GM12873 (cell line): Measurements from ENCODE around the gene SYNPO2L.

Experiments used
- TF ChIP-seq, protein P1 (sequence below): IDR thresholded peaks from 2 replicates; pipeline ENCODE4 v1.5.1; 2012; ENCODE audit warnings: low read depth, mild to moderate bottlenecking, moderate library complexity, low read length, control low read depth; ENCODE audit not compliant: insufficient read depth; ENCODE audit errors: missing control alignments

The SYNPO2L gene

DNA sequence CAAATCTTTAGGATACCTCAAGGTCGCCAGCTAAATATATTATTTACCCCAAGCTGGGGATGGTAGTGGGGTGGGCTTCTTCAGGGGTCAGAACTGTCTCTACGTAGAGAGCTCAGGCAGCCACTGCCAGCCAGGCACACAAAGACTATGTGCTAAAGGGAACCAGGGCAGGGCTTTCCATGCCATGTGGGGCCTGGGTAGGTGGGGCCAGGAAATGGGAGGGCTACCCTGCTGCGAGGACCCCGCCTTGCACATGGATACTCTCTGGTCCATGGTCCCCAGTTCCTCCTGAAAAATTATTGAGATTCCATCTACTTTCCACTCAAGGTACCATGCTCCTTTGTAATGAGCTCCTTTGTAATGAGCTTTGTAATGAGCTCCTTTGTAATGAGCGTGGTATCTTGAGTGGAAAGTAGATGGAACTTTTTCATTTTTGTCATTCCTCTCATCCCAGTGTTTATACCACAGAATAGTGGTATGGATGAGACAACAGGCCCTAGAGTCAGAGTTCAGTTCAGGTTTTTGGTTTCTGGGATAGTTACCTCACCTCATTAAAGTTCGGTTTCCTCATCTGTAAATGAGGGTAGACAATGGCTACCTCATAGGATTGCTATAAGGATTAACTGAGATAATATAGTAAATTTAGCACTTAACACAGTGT lies 5.8 kb downstream of the SYNPO2L start:
- TF ChIP-seq, protein P1, sequence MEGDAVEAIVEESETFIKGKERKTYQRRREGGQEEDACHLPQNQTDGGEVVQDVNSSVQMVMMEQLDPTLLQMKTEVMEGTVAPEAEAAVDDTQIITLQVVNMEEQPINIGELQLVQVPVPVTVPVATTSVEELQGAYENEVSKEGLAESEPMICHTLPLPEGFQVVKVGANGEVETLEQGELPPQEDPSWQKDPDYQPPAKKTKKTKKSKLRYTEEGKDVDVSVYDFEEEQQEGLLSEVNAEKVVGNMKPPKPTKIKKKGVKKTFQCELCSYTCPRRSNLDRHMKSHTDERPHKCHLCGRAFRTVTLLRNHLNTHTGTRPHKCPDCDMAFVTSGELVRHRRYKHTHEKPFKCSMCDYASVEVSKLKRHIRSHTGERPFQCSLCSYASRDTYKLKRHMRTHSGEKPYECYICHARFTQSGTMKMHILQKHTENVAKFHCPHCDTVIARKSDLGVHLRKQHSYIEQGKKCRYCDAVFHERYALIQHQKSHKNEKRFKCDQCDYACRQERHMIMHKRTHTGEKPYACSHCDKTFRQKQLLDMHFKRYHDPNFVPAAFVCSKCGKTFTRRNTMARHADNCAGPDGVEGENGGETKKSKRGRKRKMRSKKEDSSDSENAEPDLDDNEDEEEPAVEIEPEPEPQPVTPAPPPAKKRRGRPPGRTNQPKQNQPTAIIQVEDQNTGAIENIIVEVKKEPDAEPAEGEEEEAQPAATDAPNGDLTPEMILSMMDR, result no peak

DNA sequence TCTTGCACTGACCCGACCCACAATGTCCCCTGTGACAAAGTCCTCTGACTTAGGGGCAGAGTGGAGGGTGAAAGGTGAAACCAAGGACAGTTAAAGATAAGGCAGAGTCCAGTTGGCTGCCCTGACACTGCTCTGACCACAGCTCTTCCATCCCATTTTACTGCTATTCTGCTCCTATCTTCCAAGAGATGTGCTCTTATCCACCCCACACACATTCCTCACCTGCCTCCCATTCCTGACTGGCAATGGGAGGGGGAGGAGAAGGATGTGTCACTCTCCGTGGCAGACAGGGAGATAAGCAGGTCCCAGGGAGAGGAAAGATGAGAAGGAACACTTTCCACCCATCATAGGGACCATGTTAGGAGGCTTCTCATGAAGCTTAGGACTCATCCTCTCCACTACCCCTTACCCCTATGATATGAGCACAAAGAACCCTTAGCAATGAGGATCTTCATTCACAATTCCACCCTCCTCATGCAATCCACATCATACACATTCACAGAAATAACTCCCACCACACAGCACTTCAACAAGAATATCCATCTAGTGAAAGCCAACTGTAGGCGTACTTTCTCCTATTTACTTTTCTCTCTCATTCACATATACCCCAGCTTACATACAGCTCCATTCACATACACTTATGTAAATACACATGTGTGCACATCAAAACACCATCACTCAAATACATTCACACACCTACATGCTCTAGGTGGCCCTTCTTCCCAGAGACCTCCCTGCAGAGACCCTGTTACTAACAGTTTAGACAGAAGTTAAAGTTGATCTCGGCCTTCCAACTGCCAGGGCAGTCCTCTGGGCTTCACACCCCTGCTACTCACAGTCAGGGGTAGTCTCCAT lies 6.6 kb downstream of the SYNPO2L start:
- TF ChIP-seq, protein P1, result no peak

DNA sequence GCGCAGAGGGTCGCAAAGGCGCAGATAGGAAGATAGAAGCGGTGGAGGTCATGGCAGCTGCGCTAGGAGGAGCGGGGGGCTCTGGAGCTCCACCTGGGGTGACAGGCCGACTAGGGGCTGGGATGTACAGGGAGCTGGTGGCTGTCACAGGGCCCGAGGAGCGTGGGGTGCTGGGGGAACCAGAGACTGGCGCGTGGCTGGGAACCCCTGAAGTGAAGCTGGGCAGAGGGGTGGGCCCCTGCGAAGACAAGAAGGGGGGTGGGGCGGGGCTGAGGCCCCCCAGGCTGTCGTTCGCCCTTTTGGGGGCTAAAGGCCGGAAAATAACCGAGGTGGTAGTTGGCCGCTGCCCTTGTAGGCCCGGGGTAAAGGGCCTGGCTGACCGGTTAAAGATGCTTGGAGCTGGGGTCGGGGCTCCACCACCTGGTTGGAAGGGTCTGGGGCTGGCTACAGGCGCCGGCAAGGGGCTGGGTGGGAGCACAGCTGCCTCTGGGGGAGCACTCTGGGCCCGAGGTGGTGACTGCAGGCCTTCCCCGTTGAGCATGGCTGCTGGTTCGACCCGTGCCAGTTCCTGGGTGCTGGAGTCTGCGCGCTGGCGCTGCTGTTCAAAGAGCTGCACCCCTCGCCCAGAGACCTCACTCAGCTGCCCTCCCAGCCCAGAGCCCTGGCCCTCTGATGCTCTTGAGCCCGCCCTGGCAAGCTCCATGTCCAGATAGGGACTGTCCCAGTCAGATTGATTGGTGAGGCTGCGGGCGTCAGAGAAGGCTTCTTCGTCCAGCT lies 7.8 kb downstream of the SYNPO2L start:
- TF ChIP-seq, protein P1, result no peak

DNA sequence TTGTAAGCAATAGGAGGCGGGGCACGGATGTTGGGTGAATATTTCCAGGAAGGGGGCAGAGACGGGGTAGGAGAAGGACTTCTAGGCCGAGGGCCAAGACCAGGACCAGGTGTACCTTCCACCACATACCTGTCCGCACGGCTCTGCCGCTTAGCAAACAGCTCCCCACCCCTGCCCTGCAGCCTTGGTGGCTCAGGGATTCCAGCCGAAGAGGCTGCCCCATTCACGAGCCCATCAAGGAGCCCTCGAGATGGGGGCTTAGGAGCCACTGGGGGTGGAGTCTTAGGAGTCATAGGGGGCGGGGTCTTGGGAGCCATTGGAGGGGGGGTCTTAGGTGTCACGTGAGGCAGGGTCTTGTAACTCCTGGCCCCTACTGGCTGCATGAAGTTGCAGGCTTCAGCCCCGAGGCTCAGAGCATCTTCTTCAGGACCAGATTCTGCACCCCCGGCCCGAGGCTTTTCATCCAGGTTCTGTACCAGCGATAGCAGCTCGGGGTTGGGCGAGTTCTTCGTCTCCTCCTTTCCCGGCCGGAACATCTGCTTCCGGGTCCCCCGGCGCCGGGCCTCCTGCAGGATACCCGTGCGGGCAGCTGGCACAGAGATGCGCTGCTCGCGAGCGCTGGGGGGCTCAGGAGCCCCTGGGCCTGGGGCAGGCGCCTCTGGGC lies 8.5 kb downstream of the SYNPO2L start:
- TF ChIP-seq, protein P1, result no peak

DNA sequence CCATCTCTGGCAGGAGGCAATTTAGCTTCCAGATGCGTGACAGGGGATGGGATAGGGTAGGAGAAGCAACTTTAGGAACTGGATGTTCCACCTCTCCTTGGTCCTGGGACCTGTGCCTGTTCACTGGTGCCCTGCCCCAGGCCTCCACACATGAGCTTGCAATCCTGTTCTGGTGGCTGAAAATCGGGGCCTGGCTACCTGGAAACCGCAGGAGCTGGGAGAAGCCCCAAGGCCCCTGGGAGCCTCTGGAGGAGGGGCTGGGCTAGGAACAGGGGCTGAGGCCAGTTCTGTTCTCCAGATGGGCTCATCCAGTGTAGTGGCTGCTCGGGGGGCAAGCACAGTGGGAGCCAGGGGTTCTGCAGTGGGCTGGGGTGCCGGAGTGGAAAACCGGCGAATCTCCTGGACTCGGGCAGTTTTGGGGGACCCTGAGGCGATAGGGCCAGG lies 9.2 kb downstream of the SYNPO2L start:
- TF ChIP-seq, protein P1, result no peak

DNA sequence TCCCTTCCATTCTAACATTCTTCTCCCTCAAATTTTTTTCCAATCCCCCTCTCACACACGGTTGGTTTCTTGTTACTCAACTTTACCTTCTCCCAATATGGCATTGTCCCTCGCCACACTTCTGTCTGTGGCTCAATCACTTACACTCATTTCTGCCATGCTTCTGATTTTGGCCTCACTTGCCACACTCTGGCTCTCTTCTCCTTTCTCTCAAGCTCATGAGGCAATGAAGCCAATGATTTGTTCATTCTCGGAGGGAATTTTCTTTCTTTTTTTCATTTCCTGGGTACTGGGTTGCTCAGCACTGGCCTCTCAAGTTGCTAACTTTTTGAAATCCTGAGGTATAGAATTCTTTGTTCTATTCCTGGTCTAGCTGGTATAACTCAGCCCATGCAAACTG lies 10.6 kb downstream of the SYNPO2L start:
- TF ChIP-seq, protein P1, result no peak
